PC-3 (cell line): ENCODE results near the gene THAP7.

Source experiments
- CTCF ChIP-seq: fragments of 300-600 bp; sonication (generic); conservative IDR thresholded peaks from 2 replicates; pipeline ENCODE4 v1.5.1; 2017; ENCODE audit warnings: antibody characterized with exemption, low read depth, mild to moderate bottlenecking, low read length
- EZH2 ChIP-seq: fragments of 300-600 bp; sonication (generic); IDR thresholded peaks from one replicate; pipeline ENCODE4 v1.6.1; 2017; ENCODE audit warnings: antibody characterized with exemption, mild to moderate bottlenecking, low read length; ENCODE audit not compliant: unreplicated experiment

GRCh38 chr22:21022507-21022906 is 20.6 kb upstream of the THAP7 start:
- TF ChIP-seq CTCF = no peak
- no peak for TF ChIP-seq EZH2
